GM13976 (cell line): Measurements from ENCODE around the gene IER3.

Source experiments
- DNase-seq: peaks from one replicate; pipeline ENCODE4 v3.0.0; 2012; ENCODE audit warnings: low spot score
- CTCF ChIP-seq: IDR thresholded peaks from 2 replicates; pipeline ENCODE4 v1.5.1; 2012; ENCODE audit warnings: borderline replicate concordance, mild to moderate bottlenecking; ENCODE audit not compliant: insufficient read depth; ENCODE audit errors: extremely low read depth, missing control alignments, control extremely low read depth
- in situ Hi-C: fragments of 300-500 bp; cut with MboI; formaldehyde crosslinking; loops from one replicate; pipeline ENCODE4 v1.12.0; 2022; ENCODE audit warnings: low sequenced_read_pairs, mixed read lengths, inconsistent platforms; ENCODE audit not compliant: unreplicated experiment

The IER3 gene

GRCh38 chr6:30716879-30717128, 27.5 kb downstream of the IER3 start:
- in situ Hi-C loops = no loop called here
- no peak for TF ChIP-seq CTCF
- no peak for DNase-seq

- TF ChIP-seq CTCF = no peak
- in situ Hi-C loops = no loop called here
- DNase-seq = no peak
Measured at GRCh38 chr6:30714263-30714662, 30.1 kb downstream of the IER3 start.

- in situ Hi-C loops = no loop called here
- no peak for TF ChIP-seq CTCF
Measured at GRCh38 chr6:30712441-30712945, 31.9 kb downstream of the IER3 start.

GRCh38 chr6:30711758-30712380, 32.5 kb downstream of the IER3 start:
- in situ Hi-C loops = no loop called here
- no peak for TF ChIP-seq CTCF
- peak; percentile 63 for DNase-seq

More at GRCh38 chr6:30712441-30712945, 31.9 kb downstream of the IER3 start:
- no peak for DNase-seq

GRCh38 chr6:30709101-30709868, 35.1 kb downstream of the IER3 start:
- in situ Hi-C loops = no loop called here
- TF ChIP-seq CTCF = no peak
- no peak for DNase-seq

GRCh38 chr6:30707281-30707850, 37.0 kb downstream of the IER3 start:
- no peak for DNase-seq
- in situ Hi-C loops = no loop called here
- no peak for TF ChIP-seq CTCF
